ENCODE data around the gene GNGT2.

Gene GNGT2

GRCh38 chr17:49241040-49241439 lies 30.7 kb upstream of the GNGT2 start:
- TF ChIP-seq CTCF (IDR thresholded peaks at IDR 0.05; ENCODE audit: borderline replicate concordance, control extremely low read depth, extremely low read depth, insufficient read depth, missing control alignments): no peak
- DNase-seq (ENCODE audit: low spot score): no peak
- in situ Hi-C loops (cut with MboI; ENCODE audit: low sequenced_read_pairs, unreplicated experiment): no loop called here

- DNase-seq (ENCODE audit: low spot score): no peak
- in situ Hi-C loops (cut with MboI; ENCODE audit: low sequenced_read_pairs, unreplicated experiment): no loop called here
- TF ChIP-seq CTCF (IDR thresholded peaks at IDR 0.05; ENCODE audit: borderline replicate concordance, control extremely low read depth, extremely low read depth, insufficient read depth, missing control alignments): no peak
These were observed 30.2 kb upstream of the GNGT2 start for GRCh38 chr17:49240619-49241018.

GRCh38 chr17:49239963-49240362 lies 29.6 kb upstream of the GNGT2 start:
- in situ Hi-C loops (cut with MboI; ENCODE audit: low sequenced_read_pairs, unreplicated experiment): no loop called here
- TF ChIP-seq CTCF (IDR thresholded peaks at IDR 0.05; ENCODE audit: borderline replicate concordance, control extremely low read depth, extremely low read depth, insufficient read depth, missing control alignments): no peak
- no peak for DNase-seq (ENCODE audit: low spot score)

- TF ChIP-seq CTCF (IDR thresholded peaks at IDR 0.05; ENCODE audit: borderline replicate concordance, control extremely low read depth, extremely low read depth, insufficient read depth, missing control alignments): no peak
- no peak for DNase-seq (ENCODE audit: low spot score)
- in situ Hi-C loops (cut with MboI; ENCODE audit: low sequenced_read_pairs, unreplicated experiment): no loop called here
These were observed 25.5 kb upstream of the GNGT2 start for GRCh38 chr17:49235896-49236295.

- in situ Hi-C loops (cut with MboI; ENCODE audit: low sequenced_read_pairs, unreplicated experiment): no loop called here
- no peak for TF ChIP-seq CTCF (IDR thresholded peaks at IDR 0.05; ENCODE audit: borderline replicate concordance, control extremely low read depth, extremely low read depth, insufficient read depth, missing control alignments)
- DNase-seq (ENCODE audit: low spot score): no peak
These were observed 24.2 kb upstream of the GNGT2 start for GRCh38 chr17:49234509-49235080.

- TF ChIP-seq CTCF (IDR thresholded peaks at IDR 0.05; ENCODE audit: borderline replicate concordance, control extremely low read depth, extremely low read depth, insufficient read depth, missing control alignments): no peak
- no peak for DNase-seq (ENCODE audit: low spot score)
- in situ Hi-C loops (cut with MboI; ENCODE audit: low sequenced_read_pairs, unreplicated experiment): no loop called here
These were observed 21.2 kb upstream of the GNGT2 start for GRCh38 chr17:49231563-49231894.

Measured in GM13976 (cell line).